B cell (primary cell): Measurements from ENCODE around the gene SLIT3. TPM values are rescaled to one million over a fixed set of nuclear protein-coding genes. Genes with fewer than 3 reads are reported as not detected.

Experiments used
- ATAC-seq: fragments of 200-7000 bp; cut with Tn5 transposase; one replicate; pipeline ENCODE4 v1.10.0; 2021; ENCODE audit warnings: low read depth, mild to moderate bottlenecking, moderate number of reproducible peaks, moderate library complexity
- CTCF ChIA-PET: fragments of 350-600 bp; sonication (Branson Sonifier 250); formaldehyde crosslinking; loops from one replicate; lab custom pipeline; 2021; ENCODE audit warnings: antibody characterized with exemption, inconsistent platforms; lab: Charles Lee
- POLR2A ChIA-PET: fragments of 350-600 bp; sonication (Branson Sonifier 250); formaldehyde crosslinking; loops from one replicate; lab custom pipeline; 2021; ENCODE audit warnings: antibody characterized with exemption; lab: Charles Lee
- DNase-seq: peaks from one replicate; pipeline ENCODE4 v3.0.0; 2013
- H2AFZ ChIP-seq: 2 replicates; pipeline ENCODE4 v1.6.1; 2012; ENCODE audit warnings: mild to moderate bottlenecking, low read depth, low read length; ENCODE audit not compliant: insufficient read depth, poor library complexity, severe bottlenecking
- H3K27ac ChIP-seq, 2 donors: 1 replicate in 1 of 2; 2 replicates in 1 of 2; pipeline ENCODE4 v1.5.1; 2012 to 2013; ENCODE audit warnings: low read length in 2 of 2, mild to moderate bottlenecking in 2 of 2, moderate library complexity in 1 of 2
- H3K27me3 ChIP-seq, 4 experiments: fragments of 200-600 bp in 1 of 4; sonication (generic) in 1 of 4; replicated peaks in 1 of 4; 1 replicate in 2 of 4; 2 replicates in 2 of 4; pipeline versions ENCODE4 v1.6.1 to v1.7.0; 2013 to 2016; ENCODE audit warnings: low read length in 3 of 4, mild to moderate bottlenecking in 2 of 4, mixed read lengths in 1 of 4, moderate library complexity in 1 of 4; ENCODE audit not compliant: insufficient read depth in 4 of 4, control insufficient read depth in 3 of 4; ENCODE audit errors: control extremely low read depth in 1 of 4
- H3K36me3 ChIP-seq, 2 experiments: replicated peaks in 1 of 2; 1 replicate in 1 of 2; 2 replicates in 1 of 2; pipeline versions ENCODE4 v1.6.1 to v1.7.1; 2013; ENCODE audit warnings: low read length in 1 of 2; ENCODE audit not compliant: insufficient read depth in 2 of 2, control insufficient read depth in 1 of 2; ENCODE audit errors: control extremely low read depth in 1 of 2, extremely low read depth in 1 of 2
- H3K4me1 ChIP-seq, 2 donors: fragments of 200-600 bp in 1 of 2; sonication (generic) in 1 of 2; 1 replicate in 1 of 2; 2 replicates in 1 of 2; pipeline versions ENCODE4 v1.5.1 to v1.6.1; 2013 to 2017; ENCODE audit warnings: low read length in 2 of 2; ENCODE audit not compliant: control insufficient read depth in 2 of 2, insufficient read depth in 2 of 2
- H3K4me2 ChIP-seq: replicated peaks from 2 replicates; pipeline ENCODE3; 2012; ENCODE audit warnings: mild to moderate bottlenecking, low read depth, low read length; ENCODE audit not compliant: poor library complexity, severe bottlenecking
- H3K4me3 ChIP-seq, 5 experiments: fragments of 200-600 bp in 1 of 5; sonication (generic) in 1 of 5; 1 replicate in 3 of 5; 2 replicates in 2 of 5; pipeline versions ENCODE4 v1.5.1 to v1.7.0; 2011 to 2016; ENCODE audit warnings: low read length in 4 of 5, mild to moderate bottlenecking in 4 of 5, low read depth in 2 of 5, control low read depth in 1 of 5, moderate library complexity in 1 of 5; ENCODE audit not compliant: insufficient read depth in 1 of 5; ENCODE audit errors: control extremely low read depth in 1 of 5, extremely low read depth in 1 of 5
- H3K79me2 ChIP-seq: fragments of 200-600 bp; sonication (generic); one replicate; pipeline ENCODE4 v1.6.0; 2016; ENCODE audit warnings: low read length; ENCODE audit not compliant: control insufficient read depth, insufficient read depth
- H3K9ac ChIP-seq: fragments of 200-600 bp; sonication (generic); 2 replicates; pipeline ENCODE4 v1.6.1; 2017; ENCODE audit warnings: mild to moderate bottlenecking, low read length, moderate library complexity
- H3K9me3 ChIP-seq, 3 donors: one replicate each; pipeline versions ENCODE4 v1.6.1 to v1.7.1; 2013; ENCODE audit warnings: low read length in 2 of 3; ENCODE audit not compliant: control insufficient read depth in 2 of 3, insufficient read depth in 1 of 3; ENCODE audit errors: control extremely low read depth in 1 of 3
- H4K20me1 ChIP-seq: 2 replicates; pipeline ENCODE4 v1.6.0; 2012; ENCODE audit warnings: mild to moderate bottlenecking, low read length; ENCODE audit not compliant: insufficient read depth, control insufficient read depth, poor library complexity, severe bottlenecking
- H3K27ac Mint-ChIP-seq: one replicate; pipeline ENCODE4 v1.8.0; 2021; ENCODE audit warnings: mixed read lengths
- H3K27me3 Mint-ChIP-seq: one replicate; pipeline ENCODE4 v1.8.0; 2021; ENCODE audit warnings: mixed read lengths
- H3K4me1 Mint-ChIP-seq: one replicate; pipeline ENCODE4 v1.8.0; 2021; ENCODE audit warnings: mixed read lengths
- H3K4me3 Mint-ChIP-seq: one replicate; pipeline ENCODE4 v1.8.0; 2021; ENCODE audit warnings: mixed read lengths
- H3K9me3 Mint-ChIP-seq: one replicate; pipeline ENCODE4 v1.8.0; 2022; ENCODE audit warnings: mixed read lengths; ENCODE audit not compliant: insufficient read depth
- EZH2 ChIP-seq: IDR thresholded peaks from 2 replicates; pipeline ENCODE4 v1.6.1; 2012; ENCODE audit warnings: borderline replicate concordance, low read depth, mild to moderate bottlenecking, moderate library complexity, low read length; ENCODE audit not compliant: insufficient read depth, poor library complexity, severe bottlenecking
- WGBS: methylation state at CpG from one replicate; pipeline ENCODE4 v1.1.5; 2013; ENCODE audit warnings: missing lambda C conversion rate; ENCODE audit not compliant: insufficient coverage; 5-methylcytosine and 5-hydroxymethylcytosine counted together
- intact Hi-C: fragments of 100-400 bp; cut with micrococcal nuclease; formaldehyde crosslinking; loops from one replicate; pipeline ENCODE4 v1.10.0; 2022
- polyA plus RNA-seq: library from polyadenylated mRNA; depleted of rRNA; stranded (reverse); fragments of >200 nt; gene quantifications from 2 replicates; pipeline ENCODE4 v1.2.3, GENCODE V29; 2012
- total RNA-seq, 2 donors: library from RNA; stranded (reverse); fragments of 120-200 nt in 1 of 2; gene quantifications; 1 replicate in 1 of 2; 2 replicates in 1 of 2; pipeline versions ENCODE4 v1.2.3 to v1.2.4, GENCODE V29; 2013 to 2022
- TF ChIP-seq, protein P1 (sequence below): fragments of 200-600 bp; IDR thresholded peaks from one replicate; pipeline ENCODE4 v1.8.0; 2022; ENCODE audit warnings: antibody characterized with exemption, mild to moderate bottlenecking

The SLIT3 gene
- total and polyA plus RNA-seq, 2 donors (not counting 1 experiment from before 2014, with no cell fraction given): not detected

DNA sequence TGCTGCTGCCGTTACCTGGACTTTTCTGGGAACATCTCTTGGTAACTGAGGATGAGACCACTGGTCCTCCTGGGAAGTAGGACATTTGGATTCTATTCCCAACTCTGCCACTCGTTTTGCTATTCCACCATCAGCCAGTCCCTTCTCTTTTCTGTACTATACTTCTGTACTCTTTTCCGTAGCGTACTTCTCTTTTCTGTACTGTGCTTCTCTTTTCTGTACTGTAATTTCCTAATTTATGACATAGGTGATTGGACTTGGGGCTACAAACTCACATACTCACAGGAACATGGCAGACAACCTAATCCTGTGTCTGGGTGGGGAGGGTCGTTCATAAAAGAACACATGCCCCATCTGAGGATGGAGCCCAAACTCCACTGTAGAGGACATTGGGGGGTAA lies 386.4 kb downstream of the SLIT3 start:
- no peak overlapping the region for H3K9ac ChIP-seq
- H3K4me2 ChIP-seq: no peak overlapping the region
- DNase-seq (no peak), ATAC-seq (no peak)
- H3K27me3 Mint-ChIP-seq: peaks cover 11% of the 10 kb centered on the region
- no peaks in the 10 kb centered on the region for H4K20me1 ChIP-seq
- POLR2A ChIA-PET: no interaction called here
- H3K9me3 ChIP-seq: no peaks in the 10 kb centered on the region
- no peak overlapping the region for H3K4me3 Mint-ChIP-seq
- TF ChIP-seq, protein P1, sequence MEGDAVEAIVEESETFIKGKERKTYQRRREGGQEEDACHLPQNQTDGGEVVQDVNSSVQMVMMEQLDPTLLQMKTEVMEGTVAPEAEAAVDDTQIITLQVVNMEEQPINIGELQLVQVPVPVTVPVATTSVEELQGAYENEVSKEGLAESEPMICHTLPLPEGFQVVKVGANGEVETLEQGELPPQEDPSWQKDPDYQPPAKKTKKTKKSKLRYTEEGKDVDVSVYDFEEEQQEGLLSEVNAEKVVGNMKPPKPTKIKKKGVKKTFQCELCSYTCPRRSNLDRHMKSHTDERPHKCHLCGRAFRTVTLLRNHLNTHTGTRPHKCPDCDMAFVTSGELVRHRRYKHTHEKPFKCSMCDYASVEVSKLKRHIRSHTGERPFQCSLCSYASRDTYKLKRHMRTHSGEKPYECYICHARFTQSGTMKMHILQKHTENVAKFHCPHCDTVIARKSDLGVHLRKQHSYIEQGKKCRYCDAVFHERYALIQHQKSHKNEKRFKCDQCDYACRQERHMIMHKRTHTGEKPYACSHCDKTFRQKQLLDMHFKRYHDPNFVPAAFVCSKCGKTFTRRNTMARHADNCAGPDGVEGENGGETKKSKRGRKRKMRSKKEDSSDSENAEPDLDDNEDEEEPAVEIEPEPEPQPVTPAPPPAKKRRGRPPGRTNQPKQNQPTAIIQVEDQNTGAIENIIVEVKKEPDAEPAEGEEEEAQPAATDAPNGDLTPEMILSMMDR: no peak
- TF ChIP-seq EZH2: no peak
- H3K27ac ChIP-seq: no peak overlapping the region
- H3K4me3 ChIP-seq: no peak overlapping the region
- H3K79me2 ChIP-seq: no peaks in the 10 kb centered on the region
- H3K4me1 Mint-ChIP-seq: peaks cover 5% of the 10 kb centered on the region
- peaks cover 0 to 4% (median 0%) of the 10 kb centered on the region in 4 experiments for H3K27me3 ChIP-seq
- CTCF ChIA-PET: no interaction called here
- intact Hi-C loops: no loop called here
- no peak overlapping the region for H3K27ac Mint-ChIP-seq
- WGBS: 20% methylated on average over 1 of the region's 5 CpGs
- no peaks in the 10 kb centered on the region for H3K9me3 Mint-ChIP-seq
- H2AFZ ChIP-seq: no peak overlapping the region
- H3K36me3 ChIP-seq: no peaks in the 10 kb centered on the region
- no peaks in the 10 kb centered on the region for H3K4me1 ChIP-seq

DNA sequence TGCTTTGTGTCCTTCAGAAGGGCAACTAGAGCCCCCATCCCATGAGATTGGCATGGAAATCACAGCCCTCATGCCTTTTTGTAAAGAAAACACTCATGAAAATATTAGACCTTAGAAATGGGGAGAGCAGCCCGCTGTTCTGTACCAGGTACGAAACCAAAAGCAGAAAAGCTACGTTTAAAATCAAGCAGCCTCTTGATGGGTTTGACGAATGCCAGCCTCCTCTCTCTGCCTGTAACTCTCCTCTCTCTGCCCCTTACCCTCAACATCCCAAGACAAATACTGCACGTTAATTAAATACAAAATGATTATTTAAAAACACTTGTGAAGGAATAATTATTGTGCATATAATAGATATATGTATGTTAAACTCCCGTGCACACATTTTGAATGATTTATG lies 390.1 kb downstream of the SLIT3 start:
- Histone ChIP-seq H3K4me3 (no peak overlapping the region), H4K20me1 (no peaks in the 10 kb centered on the region), H3K9ac (no peak overlapping the region), H3K27me3 (peaks cover 0 to 4% (median 0%) of the 10 kb centered on the region in 4 experiments), H3K79me2 (no peaks in the 10 kb centered on the region), H3K27ac (no peak overlapping the region), H3K4me2 (no peak overlapping the region), H3K4me1 (no peaks in the 10 kb centered on the region), H2AFZ (no peak overlapping the region), H3K36me3 (no peaks in the 10 kb centered on the region), H3K9me3 (no peaks in the 10 kb centered on the region)
- intact Hi-C loops: no loop called here
- no peaks in the 10 kb centered on the region for H3K9me3 Mint-ChIP-seq
- peaks cover 14% of the 10 kb centered on the region for H3K27me3 Mint-ChIP-seq
- no peak overlapping the region for H3K27ac Mint-ChIP-seq
- DNase-seq (no peak), ATAC-seq (no peak)
- ChIA-PET POLR2A (no interaction called here), CTCF (no interaction called here)
- TF ChIP-seq EZH2: no peak
- TF ChIP-seq, protein P1: no peak
- H3K4me1 Mint-ChIP-seq: no peaks in the 10 kb centered on the region
- 100% methylated on average over 2 of the region's 6 CpGs for WGBS
- H3K4me3 Mint-ChIP-seq: no peak overlapping the region
